ENCODE measurements around the gene PHF2. TPM values are rescaled to one million over a fixed set of nuclear protein-coding genes. Genes with fewer than 3 reads are reported as not detected.
A peak's percentile ranks its signal among the peaks of the same experiment; 100 is the strongest.

Gene PHF2
- total and polyA plus RNA-seq, 2 experiments from 2014 or later: 4.3 to 11.8 TPM

DNA sequence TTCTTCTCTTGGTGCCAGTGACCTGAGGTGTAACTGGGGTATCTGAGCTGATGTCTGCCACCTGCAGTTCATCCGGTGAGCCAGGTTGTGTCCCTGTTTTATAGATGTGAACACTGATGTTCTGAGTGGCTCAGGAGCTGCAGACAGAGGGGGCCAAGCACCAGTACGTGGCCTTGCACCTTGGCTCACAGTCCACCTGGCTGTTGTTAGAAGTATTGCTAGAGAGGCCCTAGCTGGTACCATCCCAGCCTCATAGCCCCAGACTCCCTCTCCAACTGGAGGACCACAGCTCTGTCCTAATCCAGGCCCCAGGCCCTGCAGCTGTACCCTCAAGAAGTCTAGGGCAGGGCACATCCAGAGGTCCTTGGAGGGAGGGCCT, 16.2 kb downstream of the PHF2 start (continued):
- TF ChIP-seq, protein P1, sequence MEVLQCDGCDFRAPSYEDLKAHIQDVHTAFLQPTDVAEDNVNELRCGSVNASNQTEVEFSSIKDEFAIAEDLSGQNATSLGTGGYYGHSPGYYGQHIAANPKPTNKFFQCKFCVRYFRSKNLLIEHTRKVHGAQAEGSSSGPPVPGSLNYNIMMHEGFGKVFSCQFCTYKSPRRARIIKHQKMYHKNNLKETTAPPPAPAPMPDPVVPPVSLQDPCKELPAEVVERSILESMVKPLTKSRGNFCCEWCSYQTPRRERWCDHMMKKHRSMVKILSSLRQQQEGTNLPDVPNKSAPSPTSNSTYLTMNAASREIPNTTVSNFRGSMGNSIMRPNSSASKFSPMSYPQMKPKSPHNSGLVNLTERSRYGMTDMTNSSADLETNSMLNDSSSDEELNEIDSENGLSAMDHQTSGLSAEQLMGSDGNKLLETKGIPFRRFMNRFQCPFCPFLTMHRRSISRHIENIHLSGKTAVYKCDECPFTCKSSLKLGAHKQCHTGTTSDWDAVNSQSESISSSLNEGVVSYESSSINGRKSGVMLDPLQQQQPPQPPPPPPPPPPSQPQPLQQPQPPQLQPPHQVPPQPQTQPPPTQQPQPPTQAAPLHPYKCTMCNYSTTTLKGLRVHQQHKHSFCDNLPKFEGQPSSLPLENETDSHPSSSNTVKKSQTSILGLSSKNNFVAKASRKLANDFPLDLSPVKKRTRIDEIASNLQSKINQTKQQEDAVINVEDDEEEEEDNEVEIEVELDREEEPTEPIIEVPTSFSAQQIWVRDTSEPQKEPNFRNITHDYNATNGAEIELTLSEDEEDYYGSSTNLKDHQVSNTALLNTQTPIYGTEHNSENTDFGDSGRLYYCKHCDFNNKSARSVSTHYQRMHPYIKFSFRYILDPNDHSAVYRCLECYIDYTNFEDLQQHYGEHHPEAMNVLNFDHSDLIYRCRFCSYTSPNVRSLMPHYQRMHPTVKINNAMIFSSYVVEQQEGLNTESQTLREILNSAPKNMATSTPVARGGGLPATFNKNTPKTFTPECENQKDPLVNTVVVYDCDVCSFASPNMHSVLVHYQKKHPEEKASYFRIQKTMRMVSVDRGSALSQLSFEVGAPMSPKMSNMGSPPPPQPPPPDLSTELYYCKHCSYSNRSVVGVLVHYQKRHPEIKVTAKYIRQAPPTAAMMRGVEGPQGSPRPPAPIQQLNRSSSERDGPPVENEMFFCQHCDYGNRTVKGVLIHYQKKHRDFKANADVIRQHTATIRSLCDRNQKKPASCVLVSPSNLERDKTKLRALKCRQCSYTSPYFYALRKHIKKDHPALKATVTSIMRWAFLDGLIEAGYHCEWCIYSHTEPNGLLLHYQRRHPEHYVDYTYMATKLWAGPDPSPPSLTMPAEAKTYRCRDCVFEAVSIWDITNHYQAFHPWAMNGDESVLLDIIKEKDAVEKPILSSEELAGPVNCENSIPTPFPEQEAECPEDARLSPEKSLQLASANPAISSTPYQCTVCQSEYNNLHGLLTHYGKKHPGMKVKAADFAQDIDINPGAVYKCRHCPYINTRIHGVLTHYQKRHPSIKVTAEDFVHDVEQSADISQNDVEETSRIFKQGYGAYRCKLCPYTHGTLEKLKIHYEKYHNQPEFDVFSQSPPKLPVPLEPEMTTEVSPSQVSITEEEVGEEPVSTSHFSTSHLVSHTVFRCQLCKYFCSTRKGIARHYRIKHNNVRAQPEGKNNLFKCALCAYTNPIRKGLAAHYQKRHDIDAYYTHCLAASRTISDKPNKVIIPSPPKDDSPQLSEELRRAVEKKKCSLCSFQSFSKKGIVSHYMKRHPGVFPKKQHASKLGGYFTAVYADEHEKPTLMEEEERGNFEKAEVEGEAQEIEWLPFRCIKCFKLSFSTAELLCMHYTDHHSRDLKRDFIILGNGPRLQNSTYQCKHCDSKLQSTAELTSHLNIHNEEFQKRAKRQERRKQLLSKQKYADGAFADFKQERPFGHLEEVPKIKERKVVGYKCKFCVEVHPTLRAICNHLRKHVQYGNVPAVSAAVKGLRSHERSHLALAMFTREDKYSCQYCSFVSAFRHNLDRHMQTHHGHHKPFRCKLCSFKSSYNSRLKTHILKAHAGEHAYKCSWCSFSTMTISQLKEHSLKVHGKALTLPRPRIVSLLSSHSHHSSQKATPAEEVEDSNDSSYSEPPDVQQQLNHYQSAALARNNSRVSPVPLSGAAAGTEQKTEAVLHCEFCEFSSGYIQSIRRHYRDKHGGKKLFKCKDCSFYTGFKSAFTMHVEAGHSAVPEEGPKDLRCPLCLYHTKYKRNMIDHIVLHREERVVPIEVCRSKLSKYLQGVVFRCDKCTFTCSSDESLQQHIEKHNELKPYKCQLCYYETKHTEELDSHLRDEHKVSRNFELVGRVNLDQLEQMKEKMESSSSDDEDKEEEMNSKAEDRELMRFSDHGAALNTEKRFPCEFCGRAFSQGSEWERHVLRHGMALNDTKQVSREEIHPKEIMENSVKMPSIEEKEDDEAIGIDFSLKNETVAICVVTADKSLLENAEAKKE (CRISPR knock-in tag; IDR thresholded peaks at IDR 0.05): peak; percentile 18; the same call in 1 of the 2 replicates

DNA sequence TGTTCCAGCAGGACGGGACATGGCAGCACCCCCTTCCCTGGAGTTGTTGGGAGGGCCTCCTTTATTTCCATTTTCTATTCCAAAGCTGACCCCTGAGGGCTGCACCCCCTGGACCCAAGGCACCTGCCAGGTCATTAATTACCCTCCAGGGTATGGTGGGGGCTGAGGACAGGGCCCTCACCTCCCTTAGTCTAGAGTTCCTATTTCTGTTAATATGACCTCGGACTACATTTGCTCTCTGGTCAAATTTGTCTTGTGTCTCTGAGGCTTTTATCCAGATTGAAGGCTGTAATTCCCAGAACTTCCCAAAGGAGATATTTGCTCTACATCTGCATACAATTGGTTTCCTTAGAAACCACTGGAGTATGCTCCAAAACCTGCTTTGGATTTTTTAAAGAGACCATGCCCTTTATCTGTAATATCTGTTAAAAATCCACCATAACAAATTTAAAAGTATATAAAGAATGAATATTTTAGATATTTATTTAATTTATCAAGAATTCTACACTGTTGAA, 16.8 kb downstream of the PHF2 start:
- H3K79me2 ChIP-seq (replicated peaks; ENCODE audit: insufficient read depth): peaks cover 16% of the 10 kb centered on the region
- no peak for TF ChIP-seq POLR2AphosphoS5 (IDR thresholded peaks at IDR 0.05; ENCODE audit: low read depth)
- no peak for TF ChIP-seq EZH2phosphoT487 (IDR thresholded peaks at IDR 0.05; ENCODE audit: unreplicated experiment)
- TF ChIP-seq, protein P1 (CRISPR knock-in tag; IDR thresholded peaks at IDR 0.05): no peak
- no peak for TF ChIP-seq ZNF114 (CRISPR knock-in tag; IDR thresholded peaks at IDR 0.05)
- no peak for TF ChIP-seq ZNF331 (CRISPR knock-in tag; IDR thresholded peaks at IDR 0.05; ENCODE audit: low read depth)
- TF ChIP-seq EZH2 (IDR thresholded peaks at IDR 0.05; ENCODE audit: low read depth, unreplicated experiment): no peak
- TF ChIP-seq STAT1 (IDR thresholded peaks at IDR 0.05; ENCODE audit: unreplicated experiment): no peak

More for the DNA sequence above, 16.8 kb downstream of the PHF2 start:
- Mint-ChIP-seq H3K27me3 (ENCODE audit: insufficient read depth, low read depth, poor library complexity) (peaks cover 1% of the 10 kb centered on the region), H3K4me3 (no peak overlapping the region), H3K36me3 (ENCODE audit: low read depth) (no peaks in the 10 kb centered on the region), H3K9me3 (no peaks in the 10 kb centered on the region), H3K4me1 (peaks cover 28% of the 10 kb centered on the region), H3K27ac (no peak overlapping the region)
- H3K27ac ChIP-seq (ENCODE audit: low read depth): no peak overlapping the region
- H4K20me1 ChIP-seq (replicated peaks; ENCODE audit: insufficient read depth): peaks cover 6% of the 10 kb centered on the region
- H3K4me1 ChIP-seq (ENCODE audit: insufficient read depth): peaks cover under 1% of the 10 kb centered on the region; the same call in 1 of the 2 replicates
- no peak overlapping the region for H3K4me2 ChIP-seq
- no peaks in the 10 kb centered on the region for H3K9me2 ChIP-seq (ENCODE audit: insufficient read depth)
- ATAC-seq (no peak), DNase-seq (ENCODE audit: low spot score) (no peak)
- H2AFZ ChIP-seq: no peak overlapping the region
- H3K36me3 ChIP-seq (ENCODE audit: insufficient read depth): no peaks in the 10 kb centered on the region
- H3F3A ChIP-seq (replicated peaks; ENCODE audit: low read depth): no peaks in the 10 kb centered on the region; the same call in 1 of the 2 replicates
- H3K27me3 ChIP-seq (ENCODE audit: insufficient read depth): no peaks in the 10 kb centered on the region
- no peak overlapping the region for H3K4me3 ChIP-seq
